ENCODE measurements around the gene ARID1B. TPM values are rescaled to one million over a fixed set of nuclear protein-coding genes. Genes with fewer than 3 reads are reported as not detected.

Gene ARID1B
- total and polyA plus RNA-seq, 7 donors = 8.1 to 61.1 (median 53.1) TPM

DNA sequence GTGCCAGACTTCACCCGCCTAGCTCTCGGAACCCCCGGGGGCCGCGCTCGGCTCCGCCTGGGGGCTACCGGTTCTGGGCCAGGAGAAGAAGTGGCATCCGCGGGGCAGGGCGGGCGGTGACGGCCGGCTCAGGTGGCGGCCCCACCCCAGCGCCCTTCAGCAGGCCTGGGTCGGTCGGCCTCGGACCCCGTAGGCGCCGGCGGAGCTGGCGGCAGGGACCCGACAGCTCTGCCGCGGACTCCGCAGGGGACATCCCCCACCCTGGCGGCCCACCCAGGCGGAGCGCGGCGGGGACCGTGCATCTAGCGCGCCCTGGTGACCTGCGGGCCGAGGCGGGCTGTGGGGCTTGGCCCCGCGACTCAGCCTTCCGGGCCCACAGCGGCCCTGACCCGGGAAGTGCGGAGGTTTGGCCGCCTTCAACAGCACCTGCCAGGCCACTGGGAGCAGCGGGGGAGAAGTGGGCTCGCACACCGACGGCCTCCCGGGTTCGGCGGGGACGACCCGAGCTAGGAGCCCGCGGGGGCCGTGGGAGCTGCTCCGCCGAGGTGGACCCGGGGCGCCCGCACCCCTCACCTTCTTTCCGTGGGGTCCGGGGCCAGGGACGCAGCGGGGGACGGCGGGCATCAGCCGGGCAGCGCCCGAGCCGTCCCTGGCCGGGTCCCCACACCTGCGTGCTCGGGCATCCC lies 459.0 kb downstream of the ARID1B start:
- 2% methylated on average over 42 to 76 of the region's 76 CpGs for WGBS, 3 donors
- Histone ChIP-seq H3K4me1 (peaks cover 30% of the 10 kb centered on the region), H3K27ac (peak overlapping the region; percentile 32), H3K4me3 (peak overlapping the region; percentile 72), H3K9me3 (no peaks in the 10 kb centered on the region), H3K27me3 (ENCODE audit: insufficient read depth in 3 of 3, low read length in 2 of 3) (no peaks in the 10 kb centered on the region), H3K36me3 (ENCODE audit: insufficient read depth in 1 of 2, low read depth in 1 of 2) (no peaks in the 10 kb centered on the region)
- intact Hi-C loops (cut with DNase I) = loop anchor here (5.0 kb wide), 1 partner anchor 36 kb away; no protein-coding TSS in a partner anchor
- ATAC-seq = peak; percentile 8 to 36 (median 20)
- no peak for DNase-seq
- TF ChIP-seq, protein P1, sequence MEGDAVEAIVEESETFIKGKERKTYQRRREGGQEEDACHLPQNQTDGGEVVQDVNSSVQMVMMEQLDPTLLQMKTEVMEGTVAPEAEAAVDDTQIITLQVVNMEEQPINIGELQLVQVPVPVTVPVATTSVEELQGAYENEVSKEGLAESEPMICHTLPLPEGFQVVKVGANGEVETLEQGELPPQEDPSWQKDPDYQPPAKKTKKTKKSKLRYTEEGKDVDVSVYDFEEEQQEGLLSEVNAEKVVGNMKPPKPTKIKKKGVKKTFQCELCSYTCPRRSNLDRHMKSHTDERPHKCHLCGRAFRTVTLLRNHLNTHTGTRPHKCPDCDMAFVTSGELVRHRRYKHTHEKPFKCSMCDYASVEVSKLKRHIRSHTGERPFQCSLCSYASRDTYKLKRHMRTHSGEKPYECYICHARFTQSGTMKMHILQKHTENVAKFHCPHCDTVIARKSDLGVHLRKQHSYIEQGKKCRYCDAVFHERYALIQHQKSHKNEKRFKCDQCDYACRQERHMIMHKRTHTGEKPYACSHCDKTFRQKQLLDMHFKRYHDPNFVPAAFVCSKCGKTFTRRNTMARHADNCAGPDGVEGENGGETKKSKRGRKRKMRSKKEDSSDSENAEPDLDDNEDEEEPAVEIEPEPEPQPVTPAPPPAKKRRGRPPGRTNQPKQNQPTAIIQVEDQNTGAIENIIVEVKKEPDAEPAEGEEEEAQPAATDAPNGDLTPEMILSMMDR (IDR thresholded peaks at IDR 0.05) = no peak

DNA sequence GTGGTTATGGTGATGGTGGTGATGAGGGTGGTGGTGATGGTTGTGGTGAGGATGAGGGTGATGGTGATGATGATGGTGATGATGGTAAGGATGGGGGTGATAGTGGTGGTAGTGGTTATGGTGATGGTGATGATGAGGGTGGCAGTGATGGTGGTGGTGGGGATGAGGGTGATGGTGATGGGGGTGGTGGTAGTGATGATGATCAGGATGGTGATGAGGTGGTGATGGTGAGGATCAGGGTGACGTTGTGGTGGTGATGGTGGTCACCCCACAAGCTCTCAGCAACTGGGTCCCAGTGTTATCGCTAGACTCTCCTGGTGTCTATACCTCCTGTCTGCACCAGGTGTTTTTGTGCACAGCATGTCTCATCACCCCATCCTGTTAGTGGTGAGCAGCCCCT lies 461.2 kb downstream of the ARID1B start:
- no peaks in the 10 kb centered on the region for H3K36me3 ChIP-seq (ENCODE audit: insufficient read depth in 1 of 2, low read depth in 1 of 2)
- no peaks in the 10 kb centered on the region for H3K9me3 ChIP-seq
- 92 to 100% (median 99%) methylated on average over 2 of the region's 2 CpGs for WGBS, 3 donors
- TF ChIP-seq, protein P1 (IDR thresholded peaks at IDR 0.05) = no peak
- no peaks in the 10 kb centered on the region for H3K27me3 ChIP-seq (ENCODE audit: insufficient read depth in 3 of 3, low read length in 2 of 3)
- no peak for DNase-seq
- intact Hi-C loops (cut with DNase I) = loop anchor here (5.0 kb wide), 1 partner anchor 34 kb away; no protein-coding TSS in a partner anchor
- ATAC-seq = no peak
- no peak overlapping the region for H3K4me3 ChIP-seq
- H3K4me1 ChIP-seq = peaks cover 42% of the 10 kb centered on the region
- H3K27ac ChIP-seq = no peak overlapping the region

DNA sequence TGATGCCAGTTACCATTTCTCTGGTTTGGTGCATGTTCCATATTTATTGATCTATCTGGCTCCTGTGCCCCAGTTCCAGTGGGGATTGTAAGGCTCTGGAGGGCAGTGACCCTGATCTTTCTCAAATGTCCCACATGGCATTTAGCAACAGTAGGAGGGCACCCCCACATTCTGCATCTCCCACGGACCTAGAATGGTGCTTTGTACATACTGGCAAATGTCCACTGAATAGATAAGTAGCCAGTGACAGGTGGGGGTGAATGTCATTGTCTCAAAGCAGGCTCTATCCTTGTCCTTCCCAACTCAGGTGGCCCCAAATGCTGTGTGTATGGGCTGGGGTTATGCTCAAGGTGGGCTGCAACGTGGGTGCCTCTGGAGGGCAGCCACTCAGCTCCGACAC lies 462.0 kb downstream of the ARID1B start:
- Histone ChIP-seq H3K4me1 (peaks cover 42% of the 10 kb centered on the region), H3K27ac (no peak overlapping the region), H3K36me3 (ENCODE audit: insufficient read depth in 1 of 2, low read depth in 1 of 2) (no peaks in the 10 kb centered on the region), H3K27me3 (ENCODE audit: insufficient read depth in 3 of 3, low read length in 2 of 3) (no peaks in the 10 kb centered on the region), H3K9me3 (no peaks in the 10 kb centered on the region), H3K4me3 (no peak overlapping the region)
- ATAC-seq (no peak), DNase-seq (no peak)
- TF ChIP-seq, protein P1 (IDR thresholded peaks at IDR 0.05) = no peak
- intact Hi-C loops (cut with DNase I) = loop anchor here (5.0 kb wide), 1 partner anchor 33 kb away; no protein-coding TSS in a partner anchor
- WGBS, 3 donors = 74 to 79% (median 75%) methylated on average over 3 of the region's 3 CpGs

DNA sequence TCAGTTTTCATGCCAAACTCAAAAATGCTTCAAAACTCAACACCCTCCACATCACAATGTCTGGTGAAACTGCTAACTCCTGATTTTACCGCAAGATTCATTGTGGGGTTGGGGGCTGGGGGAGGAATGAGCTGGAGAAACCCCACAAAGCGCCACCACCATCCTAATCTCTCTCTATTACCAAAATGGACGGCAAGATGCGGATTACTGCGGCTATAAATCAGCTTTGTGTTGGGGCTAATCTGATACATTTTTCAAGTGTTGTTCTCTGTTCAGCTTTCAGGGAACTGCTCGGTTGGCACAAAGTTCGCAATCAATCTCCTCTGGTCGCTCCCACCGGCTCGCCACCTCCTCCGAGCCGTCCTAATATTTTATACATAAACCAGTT lies 462.5 kb downstream of the ARID1B start:
- Histone ChIP-seq H3K9me3 (no peaks in the 10 kb centered on the region), H3K4me1 (peaks cover 45% of the 10 kb centered on the region), H3K36me3 (ENCODE audit: insufficient read depth in 1 of 2, low read depth in 1 of 2) (no peaks in the 10 kb centered on the region), H3K27me3 (ENCODE audit: insufficient read depth in 3 of 3, low read length in 2 of 3) (no peaks in the 10 kb centered on the region), H3K27ac (peak overlapping the region; percentile 93), H3K4me3 (peak overlapping the region; percentile 55)
- ATAC-seq (no peak), DNase-seq (no peak)
- intact Hi-C loops (cut with DNase I) = loop anchor here (5.0 kb wide), 1 partner anchor 33 kb away; no protein-coding TSS in a partner anchor
- WGBS, 3 donors = 40 to 71% (median 46%) methylated on average over 12 of the region's 12 CpGs
- TF ChIP-seq, protein P1 (IDR thresholded peaks at IDR 0.05) = no peak
